ENCODE measurements around the gene GPC5. TPM values are rescaled to one million over a fixed set of nuclear protein-coding genes. Genes with fewer than 3 reads are reported as not detected.

The GPC5 gene
- total and polyA plus RNA-seq, 9 of the 15 experiments (the other 6 are each of a cell fraction or from before 2014, with no cell fraction given), result 0.18 to 0.27 TPM; not detected in 7

- TF ChIP-seq CHD7 (IDR thresholded peaks at IDR 0.05; ENCODE audit: low read depth, low read length) (no peak), ZNF407 (IDR thresholded peaks at IDR 0.05; ENCODE audit: low read depth) (no peak), TEAD2 (tag; IDR thresholded peaks at IDR 0.05) (no peak), ILK (tag; IDR thresholded peaks at IDR 0.05; ENCODE audit: borderline replicate concordance, low read depth) (no peak)
Measured at GRCh38 chr13:92589955-92590354, 1191.5 kb downstream of the GPC5 start (continued).
